OCI-LY3 (cell line): Measurements from ENCODE around the gene NR4A2.

Experiments used
- CTCF ChIP-seq: fragments of 200-600, 300-600 bp; sonication (generic); IDR thresholded peaks from 2 replicates; pipeline ENCODE4 v1.5.1; 2014; ENCODE audit warnings: antibody characterized with exemption, low read length, low read depth
- EZH2phosphoT487 ChIP-seq: fragments of 200-600 bp; shearing (Covaris generic); IDR thresholded peaks from 2 replicates; pipeline ENCODE4 v1.6.1; 2018; ENCODE audit warnings: antibody characterized with exemption, mixed run types, low read depth

GRCh38 chr2:156340804-156341451 is 8.4 kb upstream of the NR4A2 start:
- TF ChIP-seq CTCF (no peak), EZH2phosphoT487 (no peak)
